HG02623 (cell line): ENCODE data around the gene ID3.
"Not testable (repeated sequence)": the region's sequence is repeated elsewhere in the genome, so short reads cannot be mapped to it uniquely, and the experiment has no call there.

Experiments
- ATAC-seq: cut with Tn5 transposase; IDR thresholded peaks from one replicate; pipeline ENCODE4 v1.9.1; 2021; ENCODE audit warnings: moderate library complexity; ENCODE audit not compliant: unreplicated experiment

Gene ID3

GRCh38 chr1:23589585-23589986 is 30.3 kb upstream of the ID3 start:
- ATAC-seq: no peak

GRCh38 chr1:23588749-23589548 is 29.6 kb upstream of the ID3 start:
- no peak for ATAC-seq

DNA sequence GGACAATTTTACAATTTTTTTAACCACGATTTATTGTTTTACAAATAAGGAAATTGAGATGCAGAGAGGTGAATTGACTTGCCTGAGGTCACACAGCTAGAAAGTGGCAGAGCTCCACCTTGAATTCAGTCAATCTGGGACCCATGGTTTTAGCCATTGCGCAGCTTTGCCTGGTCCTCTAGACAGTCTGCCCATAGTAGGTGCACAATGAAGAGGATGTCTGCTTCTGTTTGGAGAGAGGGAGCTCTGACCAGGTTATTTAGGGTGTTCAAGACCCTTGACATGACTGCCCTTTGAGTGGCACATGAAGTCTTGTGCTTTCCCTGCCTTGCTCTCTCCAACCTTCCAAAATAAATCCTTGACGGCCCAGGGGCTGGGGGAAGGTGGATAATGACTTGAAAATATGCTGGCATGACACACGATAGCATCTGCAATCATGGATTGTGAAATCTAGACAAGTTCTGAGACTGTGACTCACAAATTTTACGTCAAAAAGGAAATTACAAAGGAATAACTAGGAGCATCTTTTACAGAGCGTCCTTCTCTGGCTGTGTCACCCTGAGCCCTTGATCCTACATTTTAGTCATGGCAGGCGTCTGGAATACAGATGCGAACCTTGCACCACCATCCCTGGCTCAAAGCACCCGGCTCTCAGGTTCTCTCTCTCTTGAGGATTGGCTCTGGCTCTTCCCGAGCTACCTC is 26.2 kb upstream of the ID3 start:
- ATAC-seq: no peak

- not testable (repeated sequence) for ATAC-seq
Observed at GRCh38 chr1:23583727-23584126, 24.4 kb upstream of the ID3 start.

DNA sequence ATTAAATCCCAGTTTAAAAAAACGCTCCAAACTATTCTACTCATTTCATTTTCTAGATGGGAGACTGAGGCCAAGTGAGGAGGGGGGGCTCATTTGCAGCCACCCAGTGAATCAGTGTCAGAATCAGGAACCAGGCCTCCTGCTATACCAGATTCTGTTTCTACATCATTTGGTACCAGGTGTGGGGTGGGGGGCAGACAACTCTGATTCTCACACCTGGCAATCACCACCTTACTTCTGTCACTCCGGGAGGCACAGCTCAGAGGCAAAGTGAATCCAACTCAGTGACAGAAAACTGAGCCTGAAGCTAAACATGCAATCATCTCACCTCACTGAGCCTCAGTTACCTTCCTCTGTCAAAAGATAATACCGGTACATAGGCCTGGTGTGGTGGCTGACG is 23.5 kb upstream of the ID3 start:
- no peak for ATAC-seq

DNA sequence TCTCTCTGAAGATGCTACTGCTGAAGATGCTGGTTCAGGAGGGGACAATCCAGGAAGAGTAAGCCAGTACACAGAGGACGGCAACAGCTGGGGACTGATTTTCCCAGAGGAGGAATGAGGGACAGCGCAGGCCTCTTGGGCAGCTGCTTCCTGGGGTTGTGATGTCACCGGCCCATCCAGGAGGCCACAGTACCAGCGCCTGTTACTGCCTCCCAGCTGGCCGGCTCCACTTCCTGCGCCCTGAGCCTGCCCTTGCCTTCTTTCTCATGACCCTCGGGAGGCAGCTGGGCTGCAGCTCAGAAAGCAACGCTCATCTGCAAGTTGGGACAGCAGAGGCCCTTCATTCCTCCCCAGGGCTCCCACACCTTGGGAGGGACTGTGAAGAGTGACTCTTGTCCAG is 21.9 kb upstream of the ID3 start:
- no peak for ATAC-seq

DNA sequence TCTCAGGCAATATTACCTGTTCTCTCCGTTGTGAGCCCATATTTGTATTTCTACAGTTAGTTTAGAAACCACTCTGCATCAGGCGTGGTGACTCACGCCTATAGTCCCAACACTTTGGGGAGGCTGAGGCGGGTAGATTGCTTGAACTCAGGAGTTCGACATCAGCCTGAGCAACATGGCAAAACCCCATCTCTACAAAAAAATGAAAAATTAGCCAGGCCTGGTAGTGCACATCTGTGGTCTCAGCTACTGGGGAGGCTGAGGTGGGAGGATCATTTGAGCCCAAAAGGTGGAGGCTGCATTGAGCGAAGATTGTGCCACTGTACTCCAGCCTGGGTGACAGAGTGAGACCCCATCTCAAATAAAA is 19.7 kb upstream of the ID3 start:
- ATAC-seq: no peak

DNA sequence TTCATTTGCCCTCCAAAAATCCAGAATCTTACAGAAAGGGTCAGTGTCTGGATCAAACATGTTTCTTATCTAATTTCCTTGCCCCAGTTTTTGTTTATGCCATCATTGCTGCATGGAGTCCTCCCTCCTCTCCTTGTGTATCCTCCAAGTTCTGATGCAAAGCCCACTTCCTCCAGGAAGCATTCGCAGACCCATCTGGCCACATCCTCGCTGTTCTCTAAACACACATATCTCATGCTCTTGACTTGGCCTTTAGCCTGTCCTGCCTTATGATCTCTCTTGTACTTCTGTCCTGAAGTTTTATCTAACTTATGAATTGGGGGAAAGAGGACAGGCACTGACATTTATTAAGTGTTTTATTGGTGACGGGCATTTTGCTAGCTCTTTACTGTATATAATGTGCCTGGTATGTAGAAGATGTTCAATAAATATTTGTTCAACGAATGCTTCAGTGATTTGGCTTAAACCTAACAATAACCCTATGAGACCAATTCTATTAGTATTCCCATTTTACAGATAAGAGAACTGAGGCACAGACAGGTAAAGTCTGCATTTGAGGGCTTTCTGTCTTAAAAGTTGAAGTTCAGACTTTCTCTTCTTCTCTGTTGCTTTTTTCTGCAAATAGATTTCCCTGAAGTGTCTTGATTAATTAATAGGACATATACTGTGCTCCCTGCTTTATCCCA is 19.2 kb upstream of the ID3 start:
- no peak for ATAC-seq

DNA sequence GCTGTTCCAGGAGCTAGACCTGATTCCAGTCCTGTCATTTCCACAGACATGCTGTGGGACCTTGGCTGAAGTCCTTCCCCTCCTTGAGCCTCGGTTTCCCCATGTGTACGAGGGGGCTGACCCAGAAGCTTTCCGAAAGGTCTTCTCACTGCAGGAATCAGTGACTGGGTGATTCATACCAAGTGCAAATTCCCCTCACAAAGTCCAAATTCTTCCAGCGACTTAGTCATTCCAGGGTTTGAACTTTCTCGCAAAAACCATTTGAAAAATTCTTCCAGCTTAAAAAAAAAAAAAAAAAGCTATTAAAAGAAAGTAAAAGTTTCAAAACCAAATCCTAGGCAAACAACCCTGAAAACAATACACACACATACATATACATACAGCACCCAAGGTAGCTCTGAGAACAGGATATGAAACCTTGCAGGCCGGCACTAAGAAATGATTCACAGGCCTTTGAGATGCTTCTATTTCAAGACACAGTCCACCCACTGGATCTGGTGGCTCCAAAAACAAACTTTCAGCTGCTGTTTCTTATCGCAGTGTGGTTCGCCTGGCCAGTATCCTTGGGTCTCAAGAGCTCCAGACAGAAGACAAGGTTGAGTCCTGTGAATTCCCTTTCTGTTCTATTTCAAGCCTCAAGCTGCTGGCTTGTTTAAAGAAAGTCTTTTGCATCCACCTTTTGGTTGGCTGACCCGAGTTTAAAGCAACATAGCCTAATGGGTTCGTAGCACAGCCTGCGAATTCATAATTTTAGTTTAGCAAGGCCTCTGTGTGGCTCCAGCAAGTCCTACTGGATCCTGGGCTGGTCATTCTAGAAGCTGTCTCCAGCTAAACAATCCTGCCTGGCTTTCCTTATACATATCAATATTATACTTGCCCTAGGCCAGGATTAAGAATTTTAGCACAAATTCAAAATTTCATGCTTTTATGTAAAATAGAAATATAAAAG is 18.0 kb upstream of the ID3 start:
- peak; percentile 81 for ATAC-seq

DNA sequence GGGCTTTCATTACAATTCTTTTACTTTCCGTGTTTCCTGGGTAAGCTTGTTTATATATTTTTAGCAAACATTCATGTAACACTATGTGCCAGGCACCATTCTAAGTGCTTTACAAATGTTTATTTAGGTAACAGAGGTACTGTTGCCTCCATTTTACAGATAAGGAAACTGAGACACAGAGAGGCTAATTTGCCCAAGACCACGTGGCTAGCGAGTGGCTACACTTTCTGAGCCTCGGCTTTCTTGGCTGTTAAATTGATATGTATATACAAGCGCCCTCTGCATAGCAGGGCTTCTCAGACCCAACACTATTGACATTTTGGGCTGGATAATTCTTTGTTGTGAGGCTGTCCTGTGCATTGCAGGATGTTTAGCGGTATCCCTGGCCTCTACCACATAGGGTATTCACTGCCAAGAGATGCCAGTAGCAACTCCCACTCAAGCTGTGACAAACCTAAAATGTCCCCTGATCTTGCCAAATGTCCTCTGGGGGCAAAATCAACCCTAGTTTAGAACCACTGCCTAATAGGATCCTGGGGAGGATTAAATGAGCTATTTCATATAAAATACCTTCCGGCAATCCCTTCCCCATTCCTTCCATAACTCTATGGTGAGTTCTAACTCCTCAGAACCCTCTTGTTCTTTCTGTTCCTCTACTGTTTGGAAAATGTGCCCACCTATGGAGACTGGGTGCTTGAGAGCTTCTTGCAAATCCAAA is 17.2 kb upstream of the ID3 start:
- ATAC-seq: no peak

DNA sequence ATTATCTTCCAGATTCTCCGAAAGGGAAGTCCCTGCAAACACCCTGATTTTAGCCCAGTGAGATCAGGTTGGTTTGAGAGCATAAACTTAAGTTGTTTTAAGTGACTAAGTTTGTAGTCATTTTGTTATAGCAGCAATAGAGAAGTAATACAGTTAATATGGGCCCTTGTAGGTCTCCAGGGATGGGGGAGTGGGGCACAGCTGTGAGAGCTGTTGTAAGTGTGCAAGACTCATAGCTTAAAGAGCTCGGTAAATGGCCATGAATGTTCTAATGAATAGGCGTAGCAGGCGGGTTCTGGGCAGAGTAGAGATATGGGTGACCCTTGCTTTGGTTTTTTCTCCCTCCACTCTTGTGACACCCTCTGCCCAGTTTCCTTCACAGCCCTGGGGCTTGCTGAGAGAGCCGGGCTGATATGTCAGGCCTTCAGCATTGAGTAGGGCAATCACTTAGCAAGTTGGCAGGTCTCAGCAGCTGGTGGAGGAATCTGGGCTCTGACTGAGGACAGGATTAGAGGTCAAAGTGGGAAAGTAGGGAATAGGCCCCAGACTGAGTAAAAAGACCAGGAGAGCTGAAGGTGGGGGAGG is 16.0 kb upstream of the ID3 start:
- no peak for ATAC-seq

DNA sequence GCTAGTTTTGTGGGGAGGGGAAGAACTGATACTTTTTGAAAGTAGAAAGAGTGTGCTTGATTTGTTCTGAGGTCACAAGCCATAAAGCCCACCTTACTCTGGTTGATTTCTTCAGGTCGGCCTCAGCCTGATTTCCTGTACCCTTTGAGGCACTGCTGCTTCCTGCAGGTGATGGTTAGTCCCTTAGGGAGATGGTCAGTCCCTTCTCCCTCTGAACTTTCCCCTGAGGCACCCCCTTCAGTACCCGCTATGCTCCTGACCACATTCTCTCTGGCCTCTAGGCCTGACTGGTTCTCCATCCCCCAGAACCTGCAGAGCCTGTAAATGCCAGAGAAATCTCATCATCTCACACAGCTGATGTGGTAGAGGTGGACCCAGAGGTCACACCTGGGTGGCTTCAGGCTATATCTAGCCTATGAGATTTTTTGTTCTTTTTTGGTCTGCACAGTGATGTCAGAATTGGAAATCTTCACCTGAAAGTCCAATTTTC is 15.0 kb upstream of the ID3 start:
- no peak for ATAC-seq

- ATAC-seq: no peak
Observed at GRCh38 chr1:23573574-23574182, 14.4 kb upstream of the ID3 start.

GRCh38 chr1:23571465-23571864 is 12.2 kb upstream of the ID3 start:
- no peak for ATAC-seq

DNA sequence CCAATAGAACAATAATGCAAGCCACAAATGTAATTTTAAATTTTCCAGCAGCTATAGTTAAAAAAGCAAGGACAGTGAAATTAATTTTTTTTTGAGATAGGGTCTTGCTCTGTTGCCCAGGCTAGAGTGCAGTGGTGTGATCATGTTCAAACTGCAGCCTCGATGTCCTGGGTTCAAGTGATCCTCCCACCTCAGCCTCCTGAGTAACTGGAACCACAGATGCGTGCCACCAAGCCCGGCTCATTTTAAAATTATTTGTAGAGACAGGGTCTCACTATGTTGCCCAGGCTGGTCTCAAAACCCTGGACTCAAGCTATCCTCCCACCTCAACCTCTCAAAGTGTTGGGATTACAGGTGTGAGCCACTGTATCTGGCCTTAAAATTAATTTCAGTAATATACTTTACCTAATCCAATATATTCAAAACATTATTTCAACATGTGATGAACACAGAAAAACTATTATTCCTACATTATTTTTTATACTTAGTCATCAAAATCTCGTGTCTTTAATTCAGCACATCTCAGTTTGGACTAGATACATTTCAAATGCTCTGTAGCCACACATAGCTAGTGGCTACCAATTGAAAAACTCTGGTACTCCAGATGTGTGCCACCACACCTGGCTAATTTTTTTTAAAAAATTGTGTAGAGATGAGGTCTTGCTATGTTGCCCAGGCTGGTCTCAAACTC is 10.8 kb upstream of the ID3 start:
- no peak for ATAC-seq

- ATAC-seq: no peak
Observed at GRCh38 chr1:23568608-23569383, 9.5 kb upstream of the ID3 start.

GRCh38 chr1:23567996-23568607 is 8.8 kb upstream of the ID3 start:
- no peak for ATAC-seq

- no peak for ATAC-seq
Observed at GRCh38 chr1:23567629-23567995, 8.3 kb upstream of the ID3 start.
